ENCODE results near the gene PPP1R8.

DNA sequence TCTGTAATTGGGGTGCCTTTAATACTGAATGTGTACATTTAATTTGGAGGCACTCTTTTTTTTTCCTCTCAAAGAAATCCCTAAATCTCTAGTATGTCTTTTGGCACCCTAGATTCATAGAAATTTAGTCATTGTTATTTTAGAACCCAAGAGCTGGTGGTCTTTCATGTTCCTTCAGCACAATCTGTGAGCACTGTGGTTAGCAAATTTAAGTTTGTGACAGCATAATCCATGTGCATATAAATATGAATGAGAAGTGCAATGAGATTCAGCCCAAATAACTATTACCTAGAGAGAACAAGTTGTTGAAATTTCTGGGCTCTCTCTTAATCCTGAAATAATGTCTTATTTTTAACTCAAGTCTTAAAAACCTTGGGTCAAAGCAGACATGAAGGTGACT lies 4.5 kb downstream of the PPP1R8 start:
- TF ChIP-seq CBFB (IDR thresholded peaks at IDR 0.05; ENCODE audit: low read depth) (no peak), JUND (IDR thresholded peaks at IDR 0.05; ENCODE audit: low read depth, low read length) (no peak), SMAD5 (IDR thresholded peaks at IDR 0.05; ENCODE audit: low read depth) (no peak), MYC (IDR thresholded peaks at IDR 0.05; ENCODE audit: insufficient read depth, insufficient read length, insufficient replicate concordance, low read length, severe bottlenecking) (no peak), EGR1 (IDR thresholded peaks at IDR 0.05; ENCODE audit: borderline replicate concordance in 1 of 2, low read depth in 2 of 2, low read length in 2 of 2) (no peak), SRF (IDR thresholded peaks at IDR 0.05; ENCODE audit: low read depth in 2 of 2, low read length in 2 of 2) (no peak)
- TF ChIP-seq, protein P1, sequence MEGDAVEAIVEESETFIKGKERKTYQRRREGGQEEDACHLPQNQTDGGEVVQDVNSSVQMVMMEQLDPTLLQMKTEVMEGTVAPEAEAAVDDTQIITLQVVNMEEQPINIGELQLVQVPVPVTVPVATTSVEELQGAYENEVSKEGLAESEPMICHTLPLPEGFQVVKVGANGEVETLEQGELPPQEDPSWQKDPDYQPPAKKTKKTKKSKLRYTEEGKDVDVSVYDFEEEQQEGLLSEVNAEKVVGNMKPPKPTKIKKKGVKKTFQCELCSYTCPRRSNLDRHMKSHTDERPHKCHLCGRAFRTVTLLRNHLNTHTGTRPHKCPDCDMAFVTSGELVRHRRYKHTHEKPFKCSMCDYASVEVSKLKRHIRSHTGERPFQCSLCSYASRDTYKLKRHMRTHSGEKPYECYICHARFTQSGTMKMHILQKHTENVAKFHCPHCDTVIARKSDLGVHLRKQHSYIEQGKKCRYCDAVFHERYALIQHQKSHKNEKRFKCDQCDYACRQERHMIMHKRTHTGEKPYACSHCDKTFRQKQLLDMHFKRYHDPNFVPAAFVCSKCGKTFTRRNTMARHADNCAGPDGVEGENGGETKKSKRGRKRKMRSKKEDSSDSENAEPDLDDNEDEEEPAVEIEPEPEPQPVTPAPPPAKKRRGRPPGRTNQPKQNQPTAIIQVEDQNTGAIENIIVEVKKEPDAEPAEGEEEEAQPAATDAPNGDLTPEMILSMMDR (IDR thresholded peaks at IDR 0.05 in 2 of 3, conservative IDR thresholded peaks at IDR 0.05 in 1 of 3; ENCODE audit: control insufficient read depth in 2 of 3, extremely low read depth in 1 of 3, insufficient read depth in 1 of 3, low read depth in 3 of 3, low read length in 3 of 3) = no peak
